K562 (cell line): ENCODE results near the gene ZNF778. TPM values are rescaled to one million over a fixed set of nuclear protein-coding genes. Genes with fewer than 3 reads are reported as not detected.

Experiments used
- CREB3 ChIP-seq: fragments of 450-650 bp; conservative IDR thresholded peaks from 2 replicates; pipeline ENCODE4 v1.6.1; 2016; ENCODE audit warnings: missing genetic modification characterization, low read depth, mild to moderate bottlenecking, missing compliant biosample characterization, moderate library complexity
- MAX ChIP-seq: sonication (generic); formaldehyde crosslinking; IDR thresholded peaks from 2 replicates; pipeline ENCODE4 v1.9.0; 2022; ENCODE audit warnings: mild to moderate bottlenecking, missing genetic modification reagents
- RNF219 ChIP-seq: fragments of 250-450 bp; sonication (Bioruptor Pico); IDR thresholded peaks from 2 replicates; pipeline ENCODE4 v1.5.0; 2022; ENCODE audit warnings: mild to moderate bottlenecking
- TFAM ChIP-seq: fragments of 250-450 bp; sonication (Bioruptor Pico); conservative IDR thresholded peaks from 2 replicates; pipeline ENCODE4 v1.5.0; 2021; ENCODE audit warnings: mild to moderate bottlenecking, moderate library complexity
- ZNF444 ChIP-seq: fragments of 250-450 bp; sonication (Bioruptor Pico); IDR thresholded peaks from 2 replicates; pipeline ENCODE4 v1.4.0; 2020; ENCODE audit warnings: mild to moderate bottlenecking, moderate library complexity
- polyA plus RNA-seq, 8 experiments: library from polyadenylated mRNA; depleted of rRNA in 4 of 8; stranded (reverse) in 5 of 8; unstranded in 3 of 8; fragments of >200 nt; fragmentation: Nextera tagmentation in 2 of 8; fragmentation: Illumina TruSeq in 1 of 8; extraction: Ambion mirVana in 2 of 8; extraction: Trizol in 1 of 8; gene quantifications; 2 replicates each; pipeline versions ENCODE4 v1.2.1 to v1.2.3, GENCODE V29; 2011 to 2014; ENCODE audit warnings: inconsistent platforms in 1 of 8, missing spikeins in 1 of 8
- total RNA-seq, 7 experiments: library from RNA; depleted of rRNA in 6 of 7; stranded (reverse); fragments of >200 nt in 6 of 7; fragmentation: Illumina TruSeq in 2 of 7; extraction: Trizol in 2 of 7; gene quantifications; 2 replicates each; pipeline versions ENCODE4 v1.2.1 to v1.2.3, GENCODE V29; 2011 to 2021; ENCODE audit warnings: low replicate concordance in 1 of 7
- TF ChIP-seq, protein P1 (sequence below): fragments of 450-650 bp; IDR thresholded peaks from 2 replicates; pipeline ENCODE4 v1.6.1; 2016; ENCODE audit warnings: mild to moderate bottlenecking, moderate library complexity

The ZNF778 gene
- total and polyA plus RNA-seq, 9 of the 15 experiments (the other 6 are each of a cell fraction or from before 2014, with no cell fraction given): 0.70 to 60.6 (median 7.5) TPM

DNA sequence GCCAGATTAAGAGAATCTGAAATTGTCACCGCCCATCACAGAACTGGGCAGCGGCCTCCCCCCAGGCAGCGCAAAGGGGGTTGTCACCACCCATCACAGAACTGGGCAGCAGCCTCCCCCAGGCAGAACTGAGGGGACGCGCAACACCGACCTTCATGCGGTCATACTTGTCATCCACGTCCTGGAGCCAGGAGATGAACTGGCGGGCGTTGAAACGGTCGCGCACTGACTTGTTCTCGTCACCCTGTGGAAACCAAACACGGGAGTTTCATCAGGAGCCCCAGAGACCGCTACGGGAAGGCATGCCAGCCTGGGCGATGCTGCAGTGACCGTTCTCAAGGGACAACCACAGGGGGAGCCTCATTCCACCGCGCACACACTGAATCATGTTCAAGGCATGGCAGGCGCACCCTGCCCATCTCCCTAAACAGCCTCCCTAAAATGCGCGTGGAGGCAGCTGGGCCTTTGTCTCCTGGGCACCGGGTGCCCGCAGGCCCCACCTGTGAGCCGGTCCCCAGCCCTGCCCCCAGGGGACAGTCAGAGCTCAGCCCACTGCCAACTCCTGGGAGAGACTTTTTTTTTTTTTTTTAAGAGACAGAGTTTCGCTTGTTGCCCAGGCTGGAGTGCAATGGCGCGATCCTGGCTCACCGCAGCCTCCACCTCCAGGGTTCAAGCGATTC, 53.3 kb downstream of the ZNF778 start (continued):
- TF ChIP-seq, protein P1, sequence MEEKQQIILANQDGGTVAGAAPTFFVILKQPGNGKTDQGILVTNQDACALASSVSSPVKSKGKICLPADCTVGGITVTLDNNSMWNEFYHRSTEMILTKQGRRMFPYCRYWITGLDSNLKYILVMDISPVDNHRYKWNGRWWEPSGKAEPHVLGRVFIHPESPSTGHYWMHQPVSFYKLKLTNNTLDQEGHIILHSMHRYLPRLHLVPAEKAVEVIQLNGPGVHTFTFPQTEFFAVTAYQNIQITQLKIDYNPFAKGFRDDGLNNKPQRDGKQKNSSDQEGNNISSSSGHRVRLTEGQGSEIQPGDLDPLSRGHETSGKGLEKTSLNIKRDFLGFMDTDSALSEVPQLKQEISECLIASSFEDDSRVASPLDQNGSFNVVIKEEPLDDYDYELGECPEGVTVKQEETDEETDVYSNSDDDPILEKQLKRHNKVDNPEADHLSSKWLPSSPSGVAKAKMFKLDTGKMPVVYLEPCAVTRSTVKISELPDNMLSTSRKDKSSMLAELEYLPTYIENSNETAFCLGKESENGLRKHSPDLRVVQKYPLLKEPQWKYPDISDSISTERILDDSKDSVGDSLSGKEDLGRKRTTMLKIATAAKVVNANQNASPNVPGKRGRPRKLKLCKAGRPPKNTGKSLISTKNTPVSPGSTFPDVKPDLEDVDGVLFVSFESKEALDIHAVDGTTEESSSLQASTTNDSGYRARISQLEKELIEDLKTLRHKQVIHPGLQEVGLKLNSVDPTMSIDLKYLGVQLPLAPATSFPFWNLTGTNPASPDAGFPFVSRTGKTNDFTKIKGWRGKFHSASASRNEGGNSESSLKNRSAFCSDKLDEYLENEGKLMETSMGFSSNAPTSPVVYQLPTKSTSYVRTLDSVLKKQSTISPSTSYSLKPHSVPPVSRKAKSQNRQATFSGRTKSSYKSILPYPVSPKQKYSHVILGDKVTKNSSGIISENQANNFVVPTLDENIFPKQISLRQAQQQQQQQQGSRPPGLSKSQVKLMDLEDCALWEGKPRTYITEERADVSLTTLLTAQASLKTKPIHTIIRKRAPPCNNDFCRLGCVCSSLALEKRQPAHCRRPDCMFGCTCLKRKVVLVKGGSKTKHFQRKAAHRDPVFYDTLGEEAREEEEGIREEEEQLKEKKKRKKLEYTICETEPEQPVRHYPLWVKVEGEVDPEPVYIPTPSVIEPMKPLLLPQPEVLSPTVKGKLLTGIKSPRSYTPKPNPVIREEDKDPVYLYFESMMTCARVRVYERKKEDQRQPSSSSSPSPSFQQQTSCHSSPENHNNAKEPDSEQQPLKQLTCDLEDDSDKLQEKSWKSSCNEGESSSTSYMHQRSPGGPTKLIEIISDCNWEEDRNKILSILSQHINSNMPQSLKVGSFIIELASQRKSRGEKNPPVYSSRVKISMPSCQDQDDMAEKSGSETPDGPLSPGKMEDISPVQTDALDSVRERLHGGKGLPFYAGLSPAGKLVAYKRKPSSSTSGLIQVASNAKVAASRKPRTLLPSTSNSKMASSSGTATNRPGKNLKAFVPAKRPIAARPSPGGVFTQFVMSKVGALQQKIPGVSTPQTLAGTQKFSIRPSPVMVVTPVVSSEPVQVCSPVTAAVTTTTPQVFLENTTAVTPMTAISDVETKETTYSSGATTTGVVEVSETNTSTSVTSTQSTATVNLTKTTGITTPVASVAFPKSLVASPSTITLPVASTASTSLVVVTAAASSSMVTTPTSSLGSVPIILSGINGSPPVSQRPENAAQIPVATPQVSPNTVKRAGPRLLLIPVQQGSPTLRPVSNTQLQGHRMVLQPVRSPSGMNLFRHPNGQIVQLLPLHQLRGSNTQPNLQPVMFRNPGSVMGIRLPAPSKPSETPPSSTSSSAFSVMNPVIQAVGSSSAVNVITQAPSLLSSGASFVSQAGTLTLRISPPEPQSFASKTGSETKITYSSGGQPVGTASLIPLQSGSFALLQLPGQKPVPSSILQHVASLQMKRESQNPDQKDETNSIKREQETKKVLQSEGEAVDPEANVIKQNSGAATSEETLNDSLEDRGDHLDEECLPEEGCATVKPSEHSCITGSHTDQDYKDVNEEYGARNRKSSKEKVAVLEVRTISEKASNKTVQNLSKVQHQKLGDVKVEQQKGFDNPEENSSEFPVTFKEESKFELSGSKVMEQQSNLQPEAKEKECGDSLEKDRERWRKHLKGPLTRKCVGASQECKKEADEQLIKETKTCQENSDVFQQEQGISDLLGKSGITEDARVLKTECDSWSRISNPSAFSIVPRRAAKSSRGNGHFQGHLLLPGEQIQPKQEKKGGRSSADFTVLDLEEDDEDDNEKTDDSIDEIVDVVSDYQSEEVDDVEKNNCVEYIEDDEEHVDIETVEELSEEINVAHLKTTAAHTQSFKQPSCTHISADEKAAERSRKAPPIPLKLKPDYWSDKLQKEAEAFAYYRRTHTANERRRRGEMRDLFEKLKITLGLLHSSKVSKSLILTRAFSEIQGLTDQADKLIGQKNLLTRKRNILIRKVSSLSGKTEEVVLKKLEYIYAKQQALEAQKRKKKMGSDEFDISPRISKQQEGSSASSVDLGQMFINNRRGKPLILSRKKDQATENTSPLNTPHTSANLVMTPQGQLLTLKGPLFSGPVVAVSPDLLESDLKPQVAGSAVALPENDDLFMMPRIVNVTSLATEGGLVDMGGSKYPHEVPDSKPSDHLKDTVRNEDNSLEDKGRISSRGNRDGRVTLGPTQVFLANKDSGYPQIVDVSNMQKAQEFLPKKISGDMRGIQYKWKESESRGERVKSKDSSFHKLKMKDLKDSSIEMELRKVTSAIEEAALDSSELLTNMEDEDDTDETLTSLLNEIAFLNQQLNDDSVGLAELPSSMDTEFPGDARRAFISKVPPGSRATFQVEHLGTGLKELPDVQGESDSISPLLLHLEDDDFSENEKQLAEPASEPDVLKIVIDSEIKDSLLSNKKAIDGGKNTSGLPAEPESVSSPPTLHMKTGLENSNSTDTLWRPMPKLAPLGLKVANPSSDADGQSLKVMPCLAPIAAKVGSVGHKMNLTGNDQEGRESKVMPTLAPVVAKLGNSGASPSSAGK: no peak
- TF ChIP-seq TFAM (CRISPR knock-in tag) (no peak), MAX (CRISPR knock-in tag) (no peak), CREB3 (tag) (no peak), ZNF444 (CRISPR knock-in tag) (no peak), RNF219 (CRISPR knock-in tag) (no peak)
